Measurements from ENCODE around the gene RASA4B. TPM values are rescaled to one million over a fixed set of nuclear protein-coding genes. Genes with fewer than 3 reads are reported as not detected.

RASA4B gene
- total and polyA plus RNA-seq, 2 of the 4 experiments (the other 2 are of a cell fraction): 1.8 to 7.7 TPM

- no peak overlapping the region for H2BK15ac ChIP-seq (ENCODE audit: low read depth, low read length)
- no peak overlapping the region for H2BK20ac ChIP-seq (ENCODE audit: low read depth, low read length)
- peak overlapping the region; percentile 23 for H2AK9ac ChIP-seq (replicated peaks; ENCODE audit: low read depth, low read length, poor library complexity)
- H4K5ac ChIP-seq (ENCODE audit: low read depth, low read length): no peak overlapping the region
- peaks cover 2% of the 10 kb centered on the region; the same call in 1 of the 2 replicates for H3K4me1 ChIP-seq (ENCODE audit: control insufficient read depth, insufficient read depth, low read length)
- H3K79me1 ChIP-seq (ENCODE audit: low read depth in 1 of 2, low read length in 2 of 2): peaks cover 10 to 32% of the 10 kb centered on the region in 2 experiments
- no peak overlapping the region for H3K4me2 ChIP-seq (ENCODE audit: low read depth, low read length)
- peaks cover 11% of the 10 kb centered on the region for H4K20me1 ChIP-seq (ENCODE audit: insufficient read depth, low read length)
- no peaks in the 10 kb centered on the region for H3K27me3 ChIP-seq (ENCODE audit: control insufficient read depth, insufficient read depth, low read length)
- dilution Hi-C loops (cut with HindIII; ENCODE audit: low sequenced_read_pairs, unreplicated experiment) (no loop called here), in situ Hi-C loops (cut with MboI; ENCODE audit: low sequenced_read_pairs) (no loop called here), intact Hi-C loops (cut with micrococcal nuclease) (no loop called here)
- BruUV-seq (replicated peaks): no TSS peak
- no peak overlapping the region for H2AFZ ChIP-seq (replicated peaks; ENCODE audit: low read length, poor library complexity)
- no peak overlapping the region for H3K4ac ChIP-seq (ENCODE audit: low read depth, low read length)
- peaks cover 39% of the 10 kb centered on the region for H3K36me3 ChIP-seq (ENCODE audit: control insufficient read depth, insufficient read depth, low read length)
- no peak overlapping the region for H3K9ac ChIP-seq (ENCODE audit: low read depth, low read length)
- H3K27ac ChIP-seq (ENCODE audit: insufficient read depth, low read length): no peak overlapping the region
- no peak overlapping the region for H2AK5ac ChIP-seq (ENCODE audit: low read depth, low read length)
- H3K9me1 ChIP-seq (ENCODE audit: insufficient read depth, low read length): peaks cover 9% of the 10 kb centered on the region
- no peak overlapping the region for H3K4me3 ChIP-seq (ENCODE audit: insufficient read depth, low read depth, low read length)
- ChIA-PET POLR2A (ENCODE audit: unreplicated experiment) (no interaction called here), CTCF (interaction anchor here (0.5 kb wide), 1 partner anchor 1594 kb away, joined by 3 read pairs; the partner anchor contains the start of gene SRRT)
- no peak overlapping the region for H3K56ac ChIP-seq (ENCODE audit: extremely low read depth, insufficient read depth, low read length)
- no peak overlapping the region for H4K91ac ChIP-seq (ENCODE audit: insufficient read depth, low read depth, low read length)
- no peak overlapping the region for H3K23ac ChIP-seq (ENCODE audit: low read depth, low read length)
- DNase-seq: no peak
- ATAC-seq (ENCODE audit: low read depth): no peak
- H4K8ac ChIP-seq (ENCODE audit: low read depth in 2 of 2, low read length in 2 of 2): no peak overlapping the region
- no peak overlapping the region for H3K14ac ChIP-seq (replicated peaks; ENCODE audit: low read depth, low read length)
- no peak for TF ChIP-seq POLR2A (IDR thresholded peaks at IDR 0.05; ENCODE audit: low read depth, low read length)
- TF ChIP-seq SMC3 (IDR thresholded peaks at IDR 0.05; ENCODE audit: low read depth, low read length): no peak
- no peak for TF ChIP-seq BHLHE40 (IDR thresholded peaks at IDR 0.05; ENCODE audit: low read depth, low read length)
- no peak for TF ChIP-seq RFX5 (IDR thresholded peaks at IDR 0.05; ENCODE audit: low read depth, low read length)
- no peak for TF ChIP-seq RAD21 (IDR thresholded peaks at IDR 0.05; ENCODE audit: low read length)
- TF ChIP-seq CHD1 (IDR thresholded peaks at IDR 0.05; ENCODE audit: low read depth, low read length): no peak
- TF ChIP-seq CTCF (conservative IDR thresholded peaks at IDR 0.05; ENCODE audit: low read depth, low read length): no peak
- TF ChIP-seq MAFK (IDR thresholded peaks at IDR 0.05; ENCODE audit: low read depth, low read length): no peak
- no peak overlapping the region for H2BK5ac ChIP-seq (ENCODE audit: low read depth, low read length, poor library complexity, severe bottlenecking)
- no peak overlapping the region for H3K18ac ChIP-seq (ENCODE audit: low read depth, low read length)
- no peaks in the 10 kb centered on the region for H3K9me3 ChIP-seq (ENCODE audit: control insufficient read depth, insufficient read depth, low read length)
- 93% methylated on average over 13 of the region's 24 CpGs; no CpG with 5 or more reads in 1 of the 2 experiments for WGBS, 2 experiments (ENCODE audit: extremely low coverage in 2 of 2, insufficient read length in 1 of 2)
- H2BK120ac ChIP-seq (ENCODE audit: low read depth, low read length): no peak overlapping the region
Measured at GRCh38 chr7:102469351-102469971, 48.1 kb downstream of the RASA4B start.
